Gastrocnemius medialis (tissue), 4 donors: ENCODE results near the gene OTC. TPM values are rescaled to one million over a fixed set of nuclear protein-coding genes. Genes with fewer than 3 reads are reported as not detected.
A peak's percentile ranks its signal among the peaks of the same experiment; 100 is the strongest.

ENCODE experiments used
- ATAC-seq, 2 donors: fragments of 150-250 bp; one replicate each; pipeline ENCODE4 v1.9.1; 2016
- DNase-seq, 2 donors: peaks; one replicate each; pipeline ENCODE4 v3.0.0-alpha.2; 2019
- H3K27ac ChIP-seq, 4 donors: fragments of 200-600 bp; sonication (generic); 1 replicate in 1 of 4; 2 replicates in 3 of 4; pipeline ENCODE4 v1.5.1; 2016 to 2018; ENCODE audit warnings: mild to moderate bottlenecking in 2 of 4, moderate library complexity in 1 of 4
- H3K27me3 ChIP-seq, 3 donors: fragments of 200-600 bp; sonication (generic) in 2 of 3; 1 replicate in 1 of 3; 2 replicates in 2 of 3; pipeline versions ENCODE4 v1.5.1 to v1.6.0; 2016 to 2019; ENCODE audit warnings: mild to moderate bottlenecking in 1 of 3, moderate library complexity in 1 of 3
- H3K36me3 ChIP-seq, 2 donors: fragments of 200-600 bp; sonication (generic) in 1 of 2; one replicate each; pipeline ENCODE4 v1.5.1; 2017 to 2018
- H3K4me1 ChIP-seq, 2 donors: fragments of 200-600 bp; sonication (generic) in 1 of 2; one replicate each; pipeline ENCODE4 v1.5.1; 2016 to 2017; ENCODE audit warnings: mild to moderate bottlenecking in 2 of 2
- H3K4me3 ChIP-seq, 4 donors: fragments of 200-600 bp; sonication (generic) in 3 of 4; 1 replicate in 1 of 4; 2 replicates in 3 of 4; pipeline ENCODE4 v1.5.1; 2016 to 2019; ENCODE audit warnings: mild to moderate bottlenecking in 2 of 4
- H3K9me3 ChIP-seq, 3 donors: fragments of 200-600 bp; sonication (generic) in 2 of 3; 1 replicate in 1 of 3; 2 replicates in 2 of 3; pipeline ENCODE4 v1.5.1; 2016 to 2019
- CTCF ChIP-seq, 5 experiments: fragments of 450-650 bp in 3 of 5; fragments of 200-600 bp in 2 of 5; sonication (generic) in 2 of 5; IDR thresholded peaks in 4 of 5; conservative IDR thresholded peaks in 1 of 5; 1 replicate in 4 of 5; 2 replicates in 1 of 5; pipeline ENCODE4 v1.5.1; 2016 to 2019; ENCODE audit warnings: antibody characterized with exemption in 5 of 5, mild to moderate bottlenecking in 3 of 5, moderate library complexity in 3 of 5
- POLR2A ChIP-seq, 2 donors: fragments of 450-650 bp; IDR thresholded peaks; one replicate each; pipeline ENCODE4 v1.6.1; 2017; ENCODE audit warnings: antibody characterized with exemption in 2 of 2, mild to moderate bottlenecking in 2 of 2, moderate library complexity in 2 of 2
- in situ Hi-C, 4 donors: fragments of 200-750 bp; cut with MboI; loops; one replicate each; pipeline versions ENCODE4 v1.15.0 to v1.8.0; 2017; ENCODE audit warnings: low sequenced_read_pairs in 4 of 4
- intact Hi-C: fragments of 100-400 bp; cut with DNase I; formaldehyde crosslinking; loops from one replicate; pipeline ENCODE4 v1.15.1; 2023; ENCODE audit warnings: low total_unique reads
- total RNA-seq, 4 donors: library from RNA; depleted of rRNA; stranded (reverse); fragments of >200 nt; gene quantifications; one replicate each; pipeline versions ENCODE4 v1.1.0 to v1.2.3, GENCODE V29; 2016

Gene OTC
- total RNA-seq, 4 donors from 2014 or later: 0.27 TPM; not detected in 3

GRCh38 chrX:38326086-38326485, 26.3 kb upstream of the OTC start:
- no peak for DNase-seq
- Histone ChIP-seq H3K4me1 (no peaks in the 10 kb centered on the region), H3K27me3 (no peaks in the 10 kb centered on the region), H3K9me3 (no peaks in the 10 kb centered on the region), H3K36me3 (no peaks in the 10 kb centered on the region), H3K27ac (peak overlapping the region; percentile 85 to 93 (median 92)), H3K4me3 (peak overlapping the region; percentile 72 to 85 (median 78))
- TF ChIP-seq CTCF (IDR thresholded peaks at IDR 0.05 in 4 of 5, conservative IDR thresholded peaks at IDR 0.05 in 1 of 5) (no peak), POLR2A (IDR thresholded peaks at IDR 0.05) (no peak)
- intact Hi-C loops (loop anchor here (2.0 to 10.0 kb wide), 3 partner anchors 134 to 581 kb away; no protein-coding TSS in a partner anchor), in situ Hi-C loops (no loop called here)
- ATAC-seq: no peak

GRCh38 chrX:38327007-38327774, 25.2 kb upstream of the OTC start, which contains the start of gene RPGR:
RPGR (minus strand) TSS chrX:38327509; CDS start chrX:38327367, 142 bp downstream.
- ATAC-seq (peak; percentile 97), DNase-seq (peak; percentile 86 to 91)
- Histone ChIP-seq H3K9me3 (no peaks in the 10 kb centered on the region), H3K36me3 (no peaks in the 10 kb centered on the region), H3K4me3 (peak within 1 kb of the TSS; percentile 72 to 85 (median 78)), H3K27me3 (no peaks in the 10 kb centered on the region), H3K4me1 (no peaks in the 10 kb centered on the region), H3K27ac (peak within 1 kb of the TSS; percentile 85 to 93 (median 92))
- TF ChIP-seq POLR2A (IDR thresholded peaks at IDR 0.05): peak; percentile 60 to 66
- TF ChIP-seq CTCF (IDR thresholded peaks at IDR 0.05 in 4 of 5, conservative IDR thresholded peaks at IDR 0.05 in 1 of 5): peak; percentile 52 to 88 (median 84)
- intact Hi-C loops: loop anchor here (1.0 to 10.0 kb wide), 4 partner anchors 135 to 582 kb away; partner anchors contain the start of gene DYNLT3
- in situ Hi-C loops: no loop called here

GRCh38 chrX:38327775-38328081, 24.7 kb upstream of the OTC start:
- H3K36me3 ChIP-seq: no peaks in the 10 kb centered on the region
- no peaks in the 10 kb centered on the region for H3K27me3 ChIP-seq
- H3K9me3 ChIP-seq: no peaks in the 10 kb centered on the region
- H3K4me1 ChIP-seq: no peaks in the 10 kb centered on the region
- peak overlapping the region; percentile 85 to 93 (median 92) for H3K27ac ChIP-seq
- no peak for DNase-seq
- intact Hi-C loops (loop anchor here (1.0 to 10.0 kb wide), 4 partner anchors 135 to 583 kb away; partner anchors contain the start of gene DYNLT3), in situ Hi-C loops (no loop called here)
- TF ChIP-seq POLR2A (IDR thresholded peaks at IDR 0.05) (no peak), CTCF (IDR thresholded peaks at IDR 0.05 in 4 of 5, conservative IDR thresholded peaks at IDR 0.05 in 1 of 5) (peak in 1 of 5 experiments; percentile 11)
- H3K4me3 ChIP-seq: peak overlapping the region; percentile 15 to 85 (median 73)
- ATAC-seq: no peak

GRCh38 chrX:38332505-38332904, 19.9 kb upstream of the OTC start:
- TF ChIP-seq CTCF (IDR thresholded peaks at IDR 0.05 in 4 of 5, conservative IDR thresholded peaks at IDR 0.05 in 1 of 5): no peak
- no peak for TF ChIP-seq POLR2A (IDR thresholded peaks at IDR 0.05)
- no peak for DNase-seq
- no peak overlapping the region for H3K27ac ChIP-seq
- H3K9me3 ChIP-seq: no peaks in the 10 kb centered on the region
- no peaks in the 10 kb centered on the region for H3K36me3 ChIP-seq
- ATAC-seq: no peak
- in situ Hi-C loops: no loop called here
- intact Hi-C loops: no loop called here
- H3K27me3 ChIP-seq: peaks cover 0 to 6% (median 0%) of the 10 kb centered on the region in 3 donors
- H3K4me1 ChIP-seq: no peaks in the 10 kb centered on the region
- H3K4me3 ChIP-seq: no peak overlapping the region
